ENCODE measurements around the gene ASPSCR1.

Gene ASPSCR1

DNA sequence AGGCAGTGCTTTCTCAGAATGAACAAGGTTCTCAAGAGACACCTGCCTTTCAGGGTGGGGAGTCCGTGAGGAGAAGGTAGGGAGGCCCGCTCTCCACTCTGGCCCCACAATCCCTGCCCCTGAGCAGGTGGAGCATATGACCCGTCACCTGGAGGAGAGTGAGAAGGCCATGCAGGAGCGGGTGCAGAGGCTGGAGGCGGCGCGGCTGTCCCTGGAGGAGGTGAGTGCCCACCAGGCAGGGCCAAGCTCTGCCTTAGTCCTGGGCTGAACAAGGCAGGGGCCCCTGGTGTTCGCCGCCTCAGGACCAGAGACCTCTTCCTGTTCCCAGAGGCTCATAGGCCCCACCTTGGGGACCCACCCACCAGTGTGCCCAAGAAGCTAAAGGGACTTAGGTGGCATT is 51.5 kb downstream of the ASPSCR1 start:
- H2BK120ac ChIP-seq (ENCODE audit: low read depth, low read length): no peak overlapping the region
- no peak overlapping the region for H4K91ac ChIP-seq (ENCODE audit: low read length)
- DNase-seq: no peak
- H3K4me1 ChIP-seq (ENCODE audit: control insufficient read depth, insufficient read depth, low read depth, low read length): peaks cover 22% of the 10 kb centered on the region
- peaks cover 18% of the 10 kb centered on the region for H3K79me1 ChIP-seq (replicated peaks; ENCODE audit: low read length, poor library complexity, severe bottlenecking)
- H3K4ac ChIP-seq (ENCODE audit: low read depth in 1 of 2, low read length in 2 of 2): no peak overlapping the region
- no peak overlapping the region for H3K4me3 ChIP-seq (ENCODE audit: insufficient read depth in 1 of 2, low read depth in 1 of 2, low read length in 2 of 2)
- no peak overlapping the region for H2BK15ac ChIP-seq (ENCODE audit: low read depth, poor library complexity, severe bottlenecking)
- WGBS: 95% methylated on average over 9 of the region's 9 CpGs
- H2BK12ac ChIP-seq (ENCODE audit: low read length in 2 of 2): no peak overlapping the region
- H3K9ac ChIP-seq (ENCODE audit: low read length): no peak overlapping the region
- no peak overlapping the region for H2BK5ac ChIP-seq (ENCODE audit: low read depth, low read length, poor library complexity, severe bottlenecking)
- H3K18ac ChIP-seq (ENCODE audit: low read depth in 1 of 2, low read length in 2 of 2): no peak overlapping the region
- H3K36me3 ChIP-seq (ENCODE audit: control insufficient read depth in 1 of 2, insufficient read depth in 2 of 2, low read depth in 1 of 2, low read length in 2 of 2): peaks cover 0 to 58% of the 10 kb centered on the region in 2 experiments
- H4K8ac ChIP-seq (ENCODE audit: low read length): no peak overlapping the region
- H3K27me3 ChIP-seq (ENCODE audit: control insufficient read depth in 1 of 2, insufficient read depth in 1 of 2, low read length in 2 of 2): peaks cover 0 to 12% of the 10 kb centered on the region in 2 experiments
- H3K9me3 ChIP-seq (ENCODE audit: control insufficient read depth, low read length): no peaks in the 10 kb centered on the region
- H3K4me2 ChIP-seq (ENCODE audit: low read length, poor library complexity, severe bottlenecking): no peak overlapping the region
- H2AK5ac ChIP-seq (ENCODE audit: low read length, severe bottlenecking): no peak overlapping the region
- H3K14ac ChIP-seq (ENCODE audit: low read length in 2 of 2): no peak overlapping the region
- H2AFZ ChIP-seq (ENCODE audit: low read depth, low read length): no peak overlapping the region
- no peak overlapping the region for H3K23ac ChIP-seq (ENCODE audit: low read length in 2 of 2)
- no peak overlapping the region for H3K27ac ChIP-seq (ENCODE audit: low read length, poor library complexity, severe bottlenecking)

DNA sequence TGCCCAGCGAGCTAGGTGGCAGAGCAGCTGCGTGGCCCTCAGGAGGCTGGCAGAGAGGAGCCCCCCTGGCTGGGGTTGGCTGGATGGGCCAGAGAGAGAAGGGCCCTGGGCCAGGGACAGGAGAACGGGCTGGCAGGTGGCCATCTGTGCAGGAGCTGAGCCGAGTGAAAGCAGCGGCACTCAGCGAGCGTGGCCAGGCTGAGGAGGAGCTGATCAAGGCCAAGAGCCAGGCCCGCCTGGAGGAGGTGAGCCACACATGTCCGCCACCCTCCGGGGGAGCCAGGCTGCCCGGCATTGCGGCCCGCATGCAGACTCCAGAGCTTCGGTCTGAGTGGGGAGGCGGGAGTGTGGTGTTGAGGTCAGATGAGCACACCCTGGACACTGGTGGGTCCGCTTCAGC is 52.0 kb downstream of the ASPSCR1 start:
- H3K79me1 ChIP-seq (replicated peaks; ENCODE audit: low read length, poor library complexity, severe bottlenecking): peaks cover 14% of the 10 kb centered on the region
- H3K9ac ChIP-seq (ENCODE audit: low read length): no peak overlapping the region
- H4K8ac ChIP-seq (ENCODE audit: low read length): peak overlapping the region; percentile 19
- 98% methylated on average over 16 of the region's 16 CpGs for WGBS
- no peak overlapping the region for H3K23ac ChIP-seq (ENCODE audit: low read length in 2 of 2)
- H2BK15ac ChIP-seq (ENCODE audit: low read depth, poor library complexity, severe bottlenecking): no peak overlapping the region
- H4K91ac ChIP-seq (ENCODE audit: low read length): no peak overlapping the region
- H3K4me2 ChIP-seq (ENCODE audit: low read length, poor library complexity, severe bottlenecking): no peak overlapping the region
- H2BK120ac ChIP-seq (ENCODE audit: low read depth, low read length): no peak overlapping the region
- no peak overlapping the region for H3K4me3 ChIP-seq (ENCODE audit: insufficient read depth in 1 of 2, low read depth in 1 of 2, low read length in 2 of 2)
- no peak overlapping the region for H3K4ac ChIP-seq (ENCODE audit: low read depth in 1 of 2, low read length in 2 of 2)
- no peak overlapping the region for H2AFZ ChIP-seq (ENCODE audit: low read depth, low read length)
- no peaks in the 10 kb centered on the region for H3K9me3 ChIP-seq (ENCODE audit: control insufficient read depth, low read length)
- H3K14ac ChIP-seq (ENCODE audit: low read length in 2 of 2): no peak overlapping the region
- H3K27ac ChIP-seq (ENCODE audit: low read length, poor library complexity, severe bottlenecking): no peak overlapping the region
- DNase-seq: no peak
- no peak overlapping the region for H2BK5ac ChIP-seq (ENCODE audit: low read depth, low read length, poor library complexity, severe bottlenecking)
- H2BK12ac ChIP-seq (ENCODE audit: low read length in 2 of 2): no peak overlapping the region
- H3K27me3 ChIP-seq (ENCODE audit: control insufficient read depth in 1 of 2, insufficient read depth in 1 of 2, low read length in 2 of 2): peaks cover 0 to 12% of the 10 kb centered on the region in 2 experiments
- H2AK5ac ChIP-seq (ENCODE audit: low read length, severe bottlenecking): no peak overlapping the region
- H3K36me3 ChIP-seq (ENCODE audit: control insufficient read depth in 1 of 2, insufficient read depth in 2 of 2, low read depth in 1 of 2, low read length in 2 of 2): peaks cover 0 to 61% of the 10 kb centered on the region in 2 experiments
- H3K18ac ChIP-seq (ENCODE audit: low read depth in 1 of 2, low read length in 2 of 2): no peak overlapping the region
- peaks cover 19% of the 10 kb centered on the region for H3K4me1 ChIP-seq (ENCODE audit: control insufficient read depth, insufficient read depth, low read depth, low read length)

DNA sequence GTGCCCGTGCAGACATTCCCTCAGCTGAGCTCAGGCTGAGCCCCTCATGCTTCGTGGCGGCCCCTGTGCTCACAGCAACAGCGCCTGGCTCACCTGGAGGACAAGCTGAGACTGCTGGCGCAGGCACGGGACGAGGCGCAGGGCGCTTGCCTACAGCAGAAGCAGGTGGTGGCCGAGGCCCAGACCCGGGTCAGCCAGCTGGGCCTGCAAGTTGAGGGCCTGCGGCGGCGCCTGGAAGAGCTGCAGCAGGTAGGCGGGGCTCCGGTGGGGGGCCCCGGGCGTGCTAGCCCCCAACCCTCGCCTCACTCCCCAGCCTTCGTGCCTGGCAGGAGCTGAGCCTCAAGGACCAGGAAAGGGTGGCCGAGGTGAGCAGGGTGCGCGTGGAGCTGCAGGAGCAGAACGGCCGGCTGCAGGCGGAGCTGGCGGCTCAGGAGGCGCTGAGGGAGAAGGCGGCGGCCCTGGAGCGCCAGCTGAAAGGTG is 52.6 kb downstream of the ASPSCR1 start:
- H2BK5ac ChIP-seq (ENCODE audit: low read depth, low read length, poor library complexity, severe bottlenecking): no peak overlapping the region
- H3K27ac ChIP-seq (ENCODE audit: low read length, poor library complexity, severe bottlenecking): no peak overlapping the region
- H3K4ac ChIP-seq (ENCODE audit: low read depth in 1 of 2, low read length in 2 of 2): no peak overlapping the region
- no peak overlapping the region for H3K14ac ChIP-seq (ENCODE audit: low read length in 2 of 2)
- H2AFZ ChIP-seq (ENCODE audit: low read depth, low read length): no peak overlapping the region
- no peak for DNase-seq
- H3K9me3 ChIP-seq (ENCODE audit: control insufficient read depth, low read length): no peaks in the 10 kb centered on the region
- H2BK15ac ChIP-seq (ENCODE audit: low read depth, poor library complexity, severe bottlenecking): no peak overlapping the region
- no peak overlapping the region for H3K9ac ChIP-seq (ENCODE audit: low read length)
- no peak overlapping the region for H3K4me2 ChIP-seq (ENCODE audit: low read length, poor library complexity, severe bottlenecking)
- H4K91ac ChIP-seq (ENCODE audit: low read length): no peak overlapping the region
- peak overlapping the region; percentile 61 for H4K8ac ChIP-seq (ENCODE audit: low read length)
- no peak overlapping the region for H3K23ac ChIP-seq (ENCODE audit: low read length in 2 of 2)
- H2BK12ac ChIP-seq (ENCODE audit: low read length in 2 of 2): no peak overlapping the region
- peak overlapping the region in 1 of 2 experiments; percentile 8 for H3K4me3 ChIP-seq (ENCODE audit: insufficient read depth in 1 of 2, low read depth in 1 of 2, low read length in 2 of 2)
- H3K36me3 ChIP-seq (ENCODE audit: control insufficient read depth in 1 of 2, insufficient read depth in 2 of 2, low read depth in 1 of 2, low read length in 2 of 2): peaks cover 0 to 62% of the 10 kb centered on the region in 2 experiments
- peaks cover 0 to 12% of the 10 kb centered on the region in 2 experiments for H3K27me3 ChIP-seq (ENCODE audit: control insufficient read depth in 1 of 2, insufficient read depth in 1 of 2, low read length in 2 of 2)
- peaks cover 17% of the 10 kb centered on the region for H3K4me1 ChIP-seq (ENCODE audit: control insufficient read depth, insufficient read depth, low read depth, low read length)
- WGBS: 62% methylated on average over 29 of the region's 31 CpGs
- no peak overlapping the region for H2BK120ac ChIP-seq (ENCODE audit: low read depth, low read length)
- H3K79me1 ChIP-seq (replicated peaks; ENCODE audit: low read length, poor library complexity, severe bottlenecking): peaks cover 8% of the 10 kb centered on the region
- H3K18ac ChIP-seq (ENCODE audit: low read depth in 1 of 2, low read length in 2 of 2): no peak overlapping the region
- H2AK5ac ChIP-seq (ENCODE audit: low read length, severe bottlenecking): no peak overlapping the region

DNA sequence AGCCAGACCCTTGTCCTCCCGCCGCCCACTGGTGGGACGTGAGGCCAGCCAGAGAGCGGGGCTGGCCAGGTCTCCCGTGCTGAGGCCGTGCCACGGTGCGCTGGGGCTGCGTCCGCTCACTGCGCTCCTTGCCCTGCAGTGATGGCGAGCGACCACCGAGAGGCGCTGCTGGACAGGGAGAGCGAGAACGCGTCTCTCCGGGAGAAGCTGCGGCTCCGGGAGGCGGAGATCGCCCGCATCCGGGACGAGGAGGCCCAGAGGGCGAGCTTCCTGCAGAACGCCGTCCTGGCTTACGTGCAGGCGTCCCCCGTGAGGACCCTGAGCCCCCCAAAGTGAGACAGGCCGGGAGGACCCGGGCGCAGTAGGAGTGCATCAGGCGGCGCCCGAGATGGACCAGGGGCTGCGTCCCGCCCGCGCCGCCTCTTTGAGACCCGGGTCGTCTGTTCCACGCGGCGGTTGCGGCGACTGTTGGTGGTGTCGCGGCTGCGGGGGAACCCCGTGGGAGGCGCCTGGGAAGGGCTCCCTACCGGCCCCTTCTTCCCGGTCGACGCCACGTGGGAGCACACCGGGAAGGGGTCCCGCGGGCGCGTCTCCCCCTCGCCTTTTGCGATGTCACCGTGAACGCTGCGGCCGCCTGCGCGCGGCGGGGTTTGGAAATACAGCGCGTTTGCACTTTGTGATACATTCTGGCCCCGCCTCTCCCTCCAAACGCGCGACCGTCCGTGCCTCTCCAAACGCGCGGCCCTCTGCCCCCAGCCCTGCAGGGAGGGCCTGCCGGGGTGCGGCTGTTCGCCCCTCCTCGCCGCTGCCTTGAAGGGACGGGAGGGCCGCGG is 53.3 kb downstream of the ASPSCR1 start:
- peak overlapping the region; percentile 96 for H3K4me2 ChIP-seq (ENCODE audit: low read length, poor library complexity, severe bottlenecking)
- H3K4me1 ChIP-seq (ENCODE audit: control insufficient read depth, insufficient read depth, low read depth, low read length): peaks cover 17% of the 10 kb centered on the region
- peaks cover 0 to 61% of the 10 kb centered on the region in 2 experiments for H3K36me3 ChIP-seq (ENCODE audit: control insufficient read depth in 1 of 2, insufficient read depth in 2 of 2, low read depth in 1 of 2, low read length in 2 of 2)
- H2AK5ac ChIP-seq (ENCODE audit: low read length, severe bottlenecking): no peak overlapping the region
- no peak overlapping the region for H4K91ac ChIP-seq (ENCODE audit: low read length)
- peak overlapping the region; percentile 36 for H3K9ac ChIP-seq (ENCODE audit: low read length)
- H3K4me3 ChIP-seq (ENCODE audit: insufficient read depth in 1 of 2, low read depth in 1 of 2, low read length in 2 of 2): peak overlapping the region; percentile 60 to 79
- no peak overlapping the region for H2BK15ac ChIP-seq (ENCODE audit: low read depth, poor library complexity, severe bottlenecking)
- no peaks in the 10 kb centered on the region for H3K9me3 ChIP-seq (ENCODE audit: control insufficient read depth, low read length)
- peaks cover 7% of the 10 kb centered on the region for H3K79me1 ChIP-seq (replicated peaks; ENCODE audit: low read length, poor library complexity, severe bottlenecking)
- H2BK5ac ChIP-seq (ENCODE audit: low read depth, low read length, poor library complexity, severe bottlenecking): no peak overlapping the region
- H3K27me3 ChIP-seq (ENCODE audit: control insufficient read depth in 1 of 2, insufficient read depth in 1 of 2, low read length in 2 of 2): peaks cover 0 to 12% of the 10 kb centered on the region in 2 experiments
- peak; percentile 85 for DNase-seq
- no peak overlapping the region for H3K14ac ChIP-seq (ENCODE audit: low read length in 2 of 2)
- no peak overlapping the region for H3K23ac ChIP-seq (ENCODE audit: low read length in 2 of 2)
- peak overlapping the region in 1 of 2 experiments; percentile 9 for H3K4ac ChIP-seq (ENCODE audit: low read depth in 1 of 2, low read length in 2 of 2)
- H2AFZ ChIP-seq (ENCODE audit: low read depth, low read length): peak overlapping the region; percentile 88
- no peak overlapping the region for H3K27ac ChIP-seq (ENCODE audit: low read length, poor library complexity, severe bottlenecking)
- peak overlapping the region; percentile 64 for H4K8ac ChIP-seq (ENCODE audit: low read length)
- WGBS: under 1% methylated on average over 88 of the region's 94 CpGs
- peak overlapping the region in 1 of 2 experiments; percentile 48 for H3K18ac ChIP-seq (ENCODE audit: low read depth in 1 of 2, low read length in 2 of 2)
- H2BK120ac ChIP-seq (ENCODE audit: low read depth, low read length): peak overlapping the region; percentile 67
- H2BK12ac ChIP-seq (ENCODE audit: low read length in 2 of 2): peak overlapping the region in 1 of 2 experiments; percentile 86

All from mesenchymal stem cell (in vitro differentiated cells and primary cell).